ENCODE results near the gene CYP4F11.

DNA sequence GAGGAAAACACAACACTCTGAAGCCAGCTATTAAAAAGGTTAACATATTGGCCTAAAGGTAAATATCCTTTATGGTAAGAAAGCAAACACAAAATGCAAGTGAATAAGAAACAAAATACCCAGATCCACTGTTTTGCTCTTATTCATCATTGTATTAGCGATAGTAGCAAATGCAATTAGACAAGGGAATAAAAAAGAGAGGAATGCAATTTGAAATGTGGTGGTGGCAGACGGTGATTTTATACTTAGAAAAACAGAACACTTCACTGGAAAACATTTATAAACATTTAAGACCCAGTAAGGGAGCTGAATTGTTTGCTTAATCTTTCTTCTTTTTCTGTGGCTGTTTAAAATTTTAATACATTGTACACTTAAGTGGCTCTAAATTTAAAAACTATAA is 19.2 kb downstream of the CYP4F11 start:
- TF ChIP-seq, protein P1, sequence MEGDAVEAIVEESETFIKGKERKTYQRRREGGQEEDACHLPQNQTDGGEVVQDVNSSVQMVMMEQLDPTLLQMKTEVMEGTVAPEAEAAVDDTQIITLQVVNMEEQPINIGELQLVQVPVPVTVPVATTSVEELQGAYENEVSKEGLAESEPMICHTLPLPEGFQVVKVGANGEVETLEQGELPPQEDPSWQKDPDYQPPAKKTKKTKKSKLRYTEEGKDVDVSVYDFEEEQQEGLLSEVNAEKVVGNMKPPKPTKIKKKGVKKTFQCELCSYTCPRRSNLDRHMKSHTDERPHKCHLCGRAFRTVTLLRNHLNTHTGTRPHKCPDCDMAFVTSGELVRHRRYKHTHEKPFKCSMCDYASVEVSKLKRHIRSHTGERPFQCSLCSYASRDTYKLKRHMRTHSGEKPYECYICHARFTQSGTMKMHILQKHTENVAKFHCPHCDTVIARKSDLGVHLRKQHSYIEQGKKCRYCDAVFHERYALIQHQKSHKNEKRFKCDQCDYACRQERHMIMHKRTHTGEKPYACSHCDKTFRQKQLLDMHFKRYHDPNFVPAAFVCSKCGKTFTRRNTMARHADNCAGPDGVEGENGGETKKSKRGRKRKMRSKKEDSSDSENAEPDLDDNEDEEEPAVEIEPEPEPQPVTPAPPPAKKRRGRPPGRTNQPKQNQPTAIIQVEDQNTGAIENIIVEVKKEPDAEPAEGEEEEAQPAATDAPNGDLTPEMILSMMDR (IDR thresholded peaks at IDR 0.05): no peak
- no peak for TF ChIP-seq POLR2A (IDR thresholded peaks at IDR 0.05)
